OCI-LY7 (cell line): ENCODE results near the gene ZMYM1. TPM values are rescaled to one million over a fixed set of nuclear protein-coding genes. Genes with fewer than 3 reads are reported as not detected.

Experiments
- BruUV-seq: library from RNA; stranded (reverse); fragments of 400-500 nt; replicated peaks from 2 replicates; lab custom pipeline; 2021; lab: Mats Ljungman, UMichigan
- CTCF ChIA-PET: fragments of 300-600 bp; sonication (Branson Sonifier 250); formaldehyde crosslinking; loops from one replicate; lab custom pipeline; 2022; ENCODE audit warnings: antibody characterized with exemption; ENCODE audit not compliant: unreplicated experiment; lab: Charles Lee
- POLR2A ChIA-PET: fragments of 300-600 bp; sonication (Branson Sonifier 250); formaldehyde crosslinking; loops from one replicate; lab custom pipeline; 2022; ENCODE audit warnings: antibody characterized with exemption; lab: Charles Lee
- DNase-seq: peaks from one replicate; pipeline ENCODE4 v3.0.0-alpha.2; 2015; ENCODE audit warnings: low spot score
- H2AFZ ChIP-seq: fragments of 200-600 bp; sonication (generic), shearing (Covaris generic); 2 replicates; pipeline ENCODE4 v1.6.1; 2014; ENCODE audit warnings: mild to moderate bottlenecking, antibody characterized with exemption, low read length, moderate library complexity
- H3K27ac ChIP-seq: fragments of 200-600 bp; sonication (generic); 2 replicates; pipeline ENCODE4 v1.5.1; 2014; ENCODE audit warnings: mixed run types, low read depth, mild to moderate bottlenecking, moderate library complexity, low read length, inconsistent platforms; ENCODE audit not compliant: poor library complexity, severe bottlenecking
- H3K36me3 ChIP-seq: fragments of 200-600 bp; sonication (generic); 2 replicates; pipeline ENCODE4 v1.6.1; 2014; ENCODE audit warnings: mild to moderate bottlenecking, antibody characterized with exemption, low read length, moderate library complexity, mixed read lengths; ENCODE audit not compliant: insufficient read depth
- H3K4me1 ChIP-seq: fragments of 200-600 bp; sonication (generic); 2 replicates; pipeline ENCODE4 v1.5.1; 2014; ENCODE audit warnings: mild to moderate bottlenecking, low read length; ENCODE audit not compliant: insufficient read depth, poor library complexity, severe bottlenecking
- H3K4me2 ChIP-seq: fragments of 200-600 bp; sonication (generic); 2 replicates; pipeline ENCODE4 v1.6.1; 2014; ENCODE audit warnings: mild to moderate bottlenecking, low read length
- H3K4me3 ChIP-seq: fragments of 200-600 bp; sonication (generic); 2 replicates; pipeline ENCODE4 v1.5.1; 2014; ENCODE audit warnings: mild to moderate bottlenecking, low read depth, low read length; ENCODE audit not compliant: poor library complexity, severe bottlenecking
- H3K79me2 ChIP-seq: fragments of 200-600 bp; sonication (generic); 2 replicates; pipeline ENCODE4 v1.6.1; 2016; ENCODE audit warnings: low read depth, mild to moderate bottlenecking, low read length, moderate library complexity, mixed read lengths; ENCODE audit not compliant: insufficient read depth
- H3K9me2 ChIP-seq: fragments of 200-600 bp; sonication (generic); 2 replicates; pipeline ENCODE4 v1.6.1; 2016; ENCODE audit warnings: mild to moderate bottlenecking, low read length, mixed read lengths; ENCODE audit not compliant: insufficient read depth
- H3K9me3 ChIP-seq: fragments of 200-600 bp; sonication (generic); 2 replicates; pipeline ENCODE4 v1.6.1; 2014; ENCODE audit warnings: mild to moderate bottlenecking, mixed run types, low read length, mixed read lengths
- H4K20me1 ChIP-seq: fragments of 200-600 bp; sonication (generic); 2 replicates; pipeline ENCODE4 v1.6.1; 2014; ENCODE audit warnings: mild to moderate bottlenecking, antibody characterized with exemption, low read length, moderate library complexity, mixed read lengths; ENCODE audit not compliant: insufficient read depth
- EZH2phosphoT487 ChIP-seq: fragments of 200-600 bp; sonication (generic); IDR thresholded peaks from 2 replicates; pipeline ENCODE4 v1.6.1; 2018; ENCODE audit warnings: low read depth, borderline replicate concordance, mild to moderate bottlenecking, mixed run types, antibody characterized with exemption, low read length, moderate library complexity, mixed read lengths
- intact Hi-C: fragments of 100-400 bp; cut with micrococcal nuclease; formaldehyde crosslinking; loops from one replicate; pipeline ENCODE4 v1.10.0; 2022; ENCODE audit not compliant: unreplicated experiment
- total RNA-seq, 2 experiments: library from RNA; depleted of rRNA in 1 of 2; stranded (reverse); fragments of >200 nt in 1 of 2; shearing (Covaris generic) in 1 of 2; gene quantifications; 2 replicates each; pipeline ENCODE4 v1.2.3, GENCODE V29; 2014 to 2022
- TF ChIP-seq, protein P1 (sequence below): fragments of 200-600 bp; sonication (generic); conservative IDR thresholded peaks from 2 replicates; pipeline ENCODE4 v1.5.1; 2014; ENCODE audit warnings: mild to moderate bottlenecking, antibody characterized with exemption, low read length, moderate library complexity, mixed read lengths

Gene ZMYM1
- total RNA-seq, 2 experiments from 2014 or later = 6.9 to 9.5 TPM

DNA sequence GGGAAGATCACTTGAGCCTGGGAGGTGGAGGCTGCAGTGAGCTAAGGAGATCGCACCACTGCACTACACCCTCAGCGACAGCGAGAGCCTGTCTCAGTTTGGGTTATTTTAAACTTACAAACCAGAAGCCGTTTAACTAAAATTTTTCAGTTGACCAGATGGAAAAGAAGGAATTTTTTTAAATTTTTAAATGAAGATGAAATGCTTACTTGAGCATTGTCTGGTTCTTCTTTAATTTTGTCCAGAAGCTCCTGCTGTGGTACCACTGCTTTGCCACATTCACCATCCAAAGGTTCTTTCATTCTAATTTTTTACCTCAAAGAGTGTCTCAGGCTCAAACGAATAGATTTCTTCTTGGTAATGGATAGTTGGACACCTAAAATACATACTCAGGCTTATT lies 48.8 kb upstream of the ZMYM1 start:
- peak overlapping the region; percentile 53 for H3K27ac ChIP-seq
- peak; percentile 4 for DNase-seq

DNA sequence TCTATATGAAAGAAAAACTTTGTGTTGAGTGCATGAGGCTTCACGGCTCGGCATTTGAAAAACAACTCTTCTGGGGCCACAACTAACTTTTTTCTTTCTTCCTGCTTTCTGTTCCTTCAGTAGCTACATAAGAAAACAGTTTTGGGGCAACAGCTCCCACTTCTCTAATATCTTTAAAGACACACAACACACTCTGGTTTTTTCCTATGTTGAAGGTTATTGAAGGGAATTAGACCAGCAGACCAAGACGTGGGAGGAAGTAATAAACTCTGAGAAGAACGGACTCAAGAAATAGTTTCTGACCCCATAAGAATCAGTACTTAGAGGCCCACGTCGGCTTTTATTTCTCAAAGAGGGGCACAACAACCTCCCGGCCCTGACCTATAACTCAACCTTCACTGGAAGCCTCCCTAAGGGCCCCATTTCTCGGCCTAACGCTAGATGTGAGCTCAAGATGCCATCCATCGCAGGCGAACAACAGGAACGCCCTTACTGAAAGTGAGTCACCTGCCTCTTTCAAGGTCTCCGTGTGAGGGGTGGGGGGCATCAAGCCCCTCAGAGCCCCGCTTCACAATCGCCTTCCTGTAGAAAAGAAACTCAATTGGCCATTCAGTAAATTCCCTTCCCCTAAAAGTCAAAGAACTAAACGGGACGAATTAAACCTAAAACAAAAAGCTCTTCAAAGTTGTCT lies 48.3 kb upstream of the ZMYM1 start:
- intact Hi-C loops = loop anchor here (1.0 kb wide), 1 partner anchor 48 kb away; the partner anchor contains the start of gene ZMYM1
- H3K27ac ChIP-seq = peak overlapping the region; percentile 53
- no peak for TF ChIP-seq EZH2phosphoT487
- TF ChIP-seq, protein P1, sequence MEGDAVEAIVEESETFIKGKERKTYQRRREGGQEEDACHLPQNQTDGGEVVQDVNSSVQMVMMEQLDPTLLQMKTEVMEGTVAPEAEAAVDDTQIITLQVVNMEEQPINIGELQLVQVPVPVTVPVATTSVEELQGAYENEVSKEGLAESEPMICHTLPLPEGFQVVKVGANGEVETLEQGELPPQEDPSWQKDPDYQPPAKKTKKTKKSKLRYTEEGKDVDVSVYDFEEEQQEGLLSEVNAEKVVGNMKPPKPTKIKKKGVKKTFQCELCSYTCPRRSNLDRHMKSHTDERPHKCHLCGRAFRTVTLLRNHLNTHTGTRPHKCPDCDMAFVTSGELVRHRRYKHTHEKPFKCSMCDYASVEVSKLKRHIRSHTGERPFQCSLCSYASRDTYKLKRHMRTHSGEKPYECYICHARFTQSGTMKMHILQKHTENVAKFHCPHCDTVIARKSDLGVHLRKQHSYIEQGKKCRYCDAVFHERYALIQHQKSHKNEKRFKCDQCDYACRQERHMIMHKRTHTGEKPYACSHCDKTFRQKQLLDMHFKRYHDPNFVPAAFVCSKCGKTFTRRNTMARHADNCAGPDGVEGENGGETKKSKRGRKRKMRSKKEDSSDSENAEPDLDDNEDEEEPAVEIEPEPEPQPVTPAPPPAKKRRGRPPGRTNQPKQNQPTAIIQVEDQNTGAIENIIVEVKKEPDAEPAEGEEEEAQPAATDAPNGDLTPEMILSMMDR = no peak
- H4K20me1 ChIP-seq = no peaks in the 10 kb centered on the region
- H3K4me2 ChIP-seq = peak overlapping the region; percentile 91
- no peaks in the 10 kb centered on the region for H3K9me2 ChIP-seq
- POLR2A ChIA-PET = interaction anchor here (0.5 to 3.3 kb wide), 7 partner anchors 10 to 1568 kb away, joined by 3 to 27 read pairs (median 3); partner anchors contain the start of genes TMEM35B and ZMYM1
- peaks cover 19% of the 10 kb centered on the region for H3K36me3 ChIP-seq
- peak overlapping the region; percentile 86 for H3K4me3 ChIP-seq
- H3K4me1 ChIP-seq = peaks cover 9% of the 10 kb centered on the region
- TSS peak; percentile 89 for BruUV-seq
- CTCF ChIA-PET = no interaction called here
- H3K79me2 ChIP-seq = peaks cover 16% of the 10 kb centered on the region; the same call in 1 of the 2 replicates
- DNase-seq = peak; percentile 45
- peak overlapping the region; percentile 79 for H2AFZ ChIP-seq
- H3K9me3 ChIP-seq = peaks cover 20% of the 10 kb centered on the region

More for the DNA sequence above, 48.8 kb upstream of the ZMYM1 start:
- CTCF ChIA-PET = no interaction called here
- BruUV-seq = no TSS peak
- Histone ChIP-seq H3K4me2 (peak overlapping the region; percentile 91), H3K4me1 (peaks cover 9% of the 10 kb centered on the region), H3K9me3 (peaks cover 20% of the 10 kb centered on the region), H2AFZ (peak overlapping the region; percentile 79), H3K4me3 (peak overlapping the region; percentile 86), H4K20me1 (no peaks in the 10 kb centered on the region), H3K79me2 (peaks cover 16% of the 10 kb centered on the region; the same call in 1 of the 2 replicates), H3K9me2 (no peaks in the 10 kb centered on the region), H3K36me3 (peaks cover 19% of the 10 kb centered on the region)
- intact Hi-C loops = no loop called here
- TF ChIP-seq, protein P1 = no peak
- no peak for TF ChIP-seq EZH2phosphoT487
- POLR2A ChIA-PET = interaction anchor here (0.5 to 3.3 kb wide), 9 partner anchors 10 to 1568 kb away, joined by 3 to 27 read pairs (median 4); partner anchors contain the start of genes TMEM35B and ZMYM1
